SK-N-SH (cell line): ENCODE measurements around the gene CREG1. TPM values are rescaled to one million over a fixed set of nuclear protein-coding genes. Genes with fewer than 3 reads are reported as not detected.

Experiments
- CTCF ChIA-PET: fragments of 300-600, 350-600 bp; formaldehyde crosslinking; extraction: SDS; loops from one replicate; lab custom pipeline; 2021; lab: Yijun Ruan, JAX
- POLR2A ChIA-PET: fragments of 350-600 bp; sonication (Branson Sonifier 250); formaldehyde crosslinking; extraction: SDS; loops from one replicate; lab custom pipeline; 2020; ENCODE audit warnings: antibody characterized with exemption, inconsistent platforms; lab: Yijun Ruan, JAX
- DNase-seq: peaks from one replicate; pipeline ENCODE4 v3.0.0; 2012
- H2AFZ ChIP-seq: fragments of 200-600 bp; sonication (generic); 2 replicates; pipeline ENCODE4 v1.8.1; 2016; ENCODE audit warnings: antibody characterized with exemption, mild to moderate bottlenecking, low read depth
- H3F3A ChIP-seq: fragments of 200-600 bp; sonication (generic); replicated peaks from 2 replicates; pipeline ENCODE3; 2016; ENCODE audit warnings: antibody characterized with exemption, mild to moderate bottlenecking; ENCODE audit not compliant: insufficient read depth
- H3K27ac ChIP-seq, 2 experiments: fragments of 200-500 bp in 1 of 2; fragments of 200-600 bp in 1 of 2; sonication (Bioruptor generic) in 1 of 2; sonication (generic), shearing (Covaris generic) in 1 of 2; 2 replicates each; pipeline versions ENCODE4 v1.5.1 to v1.6.1; 2014 to 2016; ENCODE audit warnings: low read depth in 2 of 2, inconsistent platforms in 1 of 2, low read length in 1 of 2, mild to moderate bottlenecking in 1 of 2, mixed read lengths in 1 of 2
- H3K27me3 ChIP-seq: fragments of 200-600 bp; sonication (generic), shearing (Covaris generic); 2 replicates; pipeline ENCODE4 v1.6.1; 2016; ENCODE audit warnings: mixed run types; ENCODE audit not compliant: insufficient read depth
- H3K36me3 ChIP-seq, 2 experiments: fragments of 200-500 bp in 1 of 2; fragments of 200-600 bp in 1 of 2; sonication (Bioruptor generic) in 1 of 2; sonication (generic) in 1 of 2; replicated peaks in 1 of 2; 2 replicates each; pipeline versions ENCODE3 to v1.5.1; 2014 to 2016; ENCODE audit warnings: low read length in 1 of 2, mild to moderate bottlenecking in 1 of 2; ENCODE audit not compliant: insufficient read depth in 2 of 2, control insufficient read depth in 1 of 2
- H3K4me1 ChIP-seq, 2 experiments: fragments of 200-500 bp in 1 of 2; fragments of 200-600 bp in 1 of 2; sonication (Bioruptor generic) in 1 of 2; sonication (generic), shearing (Covaris generic) in 1 of 2; 2 replicates each; pipeline versions ENCODE4 v1.5.1 to v1.6.1; 2014 to 2016; ENCODE audit warnings: low read depth in 1 of 2, low read length in 1 of 2, mixed run types in 1 of 2; ENCODE audit not compliant: insufficient read depth in 2 of 2, control insufficient read depth in 1 of 2
- H3K4me2 ChIP-seq: fragments of 200-600 bp; sonication (generic), shearing (Covaris generic); 2 replicates; pipeline ENCODE4 v1.6.1; 2017; ENCODE audit warnings: mixed run types
- H3K4me3 ChIP-seq, 2 experiments: fragments of 200-500 bp in 1 of 2; fragments of 200-600 bp in 1 of 2; sonication (Bioruptor generic) in 1 of 2; sonication (generic), shearing (Covaris generic) in 1 of 2; 2 replicates each; pipeline versions ENCODE4 v1.5.1 to v1.8.1; 2014 to 2016; ENCODE audit warnings: low read depth in 2 of 2, inconsistent platforms in 1 of 2, low read length in 1 of 2, mild to moderate bottlenecking in 1 of 2, mixed read lengths in 1 of 2, moderate library complexity in 1 of 2
- H3K79me2 ChIP-seq: fragments of 200-600 bp; sonication (generic); 2 replicates; pipeline ENCODE4 v1.8.1; 2017; ENCODE audit warnings: mild to moderate bottlenecking; ENCODE audit not compliant: insufficient read depth
- H3K9ac ChIP-seq: fragments of 200-600 bp; sonication (generic); 2 replicates; pipeline ENCODE4 v1.6.1; 2017; ENCODE audit warnings: mixed run types
- H3K9me2 ChIP-seq: fragments of 200-600 bp; sonication (generic); 2 replicates; pipeline ENCODE4 v1.6.1; 2017; ENCODE audit warnings: mixed run types
- H3K9me3 ChIP-seq: fragments of 200-600 bp; sonication (generic); 2 replicates; pipeline ENCODE4 v1.6.1; 2017; ENCODE audit warnings: mixed run types, mild to moderate bottlenecking, moderate library complexity
- H4K20me1 ChIP-seq: fragments of 200-600 bp; sonication (generic); 2 replicates; pipeline ENCODE4 v1.6.1; 2017; ENCODE audit warnings: mild to moderate bottlenecking, mixed run types; ENCODE audit not compliant: insufficient read depth
- EZH2phosphoT487 ChIP-seq: fragments of 200-600 bp; sonication (generic); IDR thresholded peaks from 2 replicates; pipeline ENCODE4 v1.6.1; 2017; ENCODE audit warnings: low read depth, mixed run types, mild to moderate bottlenecking, antibody characterized with exemption, moderate library complexity, borderline replicate concordance
- GABPA ChIP-seq: IDR thresholded peaks from 2 replicates; pipeline ENCODE4 v1.4.0; 2012; ENCODE audit warnings: low read depth, mild to moderate bottlenecking
- MXI1 ChIP-seq: IDR thresholded peaks from 2 replicates; pipeline ENCODE4 v1.6.1; 2012; ENCODE audit warnings: mild to moderate bottlenecking, low read depth, low read length, improper control_type of control experiment
- NFIC ChIP-seq: IDR thresholded peaks from 2 replicates; pipeline ENCODE4 v1.4.0; 2012; ENCODE audit warnings: borderline replicate concordance
- NRF1 ChIP-seq: IDR thresholded peaks from 2 replicates; pipeline ENCODE4 v1.6.1; 2012; ENCODE audit warnings: low read depth, mild to moderate bottlenecking, low read length
- PBX3 ChIP-seq: IDR thresholded peaks from 2 replicates; pipeline ENCODE4; 2012
- POLR2AphosphoS5 ChIP-seq: IDR thresholded peaks from 2 replicates; pipeline ENCODE4 v1.6.1; 2012; ENCODE audit warnings: low read depth, low read length
- RAD21 ChIP-seq: IDR thresholded peaks from 2 replicates; pipeline ENCODE4 v1.6.1; 2012; ENCODE audit warnings: mild to moderate bottlenecking, low read length
- REST ChIP-seq: IDR thresholded peaks from 2 replicates; pipeline ENCODE4 v1.6.1; 2012; ENCODE audit warnings: mild to moderate bottlenecking, low read depth, low read length, moderate library complexity
- TCF12 ChIP-seq: IDR thresholded peaks from 2 replicates; pipeline ENCODE4 v1.4.0; 2012
- ZBTB33 ChIP-seq: IDR thresholded peaks from 2 replicates; pipeline ENCODE4 v1.4.0; 2012; ENCODE audit warnings: low read depth, borderline replicate concordance
- WGBS: methylation state at CpG from one replicate; pipeline ENCODE4 v1.1.6; 2017; ENCODE audit warnings: low lambda C conversion rate; 5-methylcytosine and 5-hydroxymethylcytosine counted together
- polyA plus RNA-seq, 3 experiments: library from polyadenylated mRNA; depleted of rRNA; stranded (reverse); fragments of >200 nt; gene quantifications; 2 replicates each; pipeline ENCODE4 v1.2.3, GENCODE V29; 2012
- TF ChIP-seq, protein P1 (sequence below): fragments of 200-600 bp; sonication (generic); IDR thresholded peaks from 2 replicates; pipeline ENCODE4 v1.6.1; 2017; ENCODE audit warnings: antibody characterized with exemption, mild to moderate bottlenecking, moderate library complexity

CREG1 gene
- polyA plus RNA-seq, 1 of the 3 experiments (the other 2 are of a cell fraction): 26.1 TPM

DNA sequence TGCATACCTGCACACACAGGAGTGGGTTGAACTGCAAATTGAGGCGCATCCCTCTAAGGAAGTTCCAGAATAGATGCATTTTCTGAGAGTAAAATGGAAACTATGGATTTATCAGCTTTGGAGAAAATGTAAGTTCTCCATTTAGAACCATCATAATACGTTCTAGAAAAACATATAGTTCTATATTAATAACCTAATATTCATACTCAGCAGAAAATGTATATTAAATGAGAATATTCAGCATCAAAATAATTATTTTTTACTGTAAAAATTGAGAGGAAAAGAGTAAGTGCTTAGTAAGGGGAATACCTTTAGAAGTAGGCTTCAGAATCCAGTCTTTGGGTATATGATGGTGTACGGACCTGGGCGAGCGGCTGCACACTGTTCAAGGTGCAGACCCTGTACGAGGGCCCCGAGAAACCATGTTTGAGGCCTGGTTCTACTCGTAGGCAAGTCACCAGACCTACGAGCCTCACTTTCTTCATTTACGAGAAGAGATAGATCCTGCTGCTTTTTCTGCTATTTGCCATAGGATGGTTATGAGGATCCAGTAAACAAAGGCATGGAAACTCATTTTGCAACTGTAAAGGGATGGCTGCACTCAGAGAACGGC lies 42.1 kb downstream of the CREG1 start (continued):
- TF ChIP-seq ZBTB33: no peak

- DNase-seq: no peak
- H3K36me3 ChIP-seq: no peaks in the 10 kb centered on the region
- 64% methylated on average over 4 of the region's 4 CpGs for WGBS
- no peak overlapping the region for H3K4me2 ChIP-seq
- H3K9me2 ChIP-seq: no peaks in the 10 kb centered on the region
- no peaks in the 10 kb centered on the region for H3K4me1 ChIP-seq
- H4K20me1 ChIP-seq: no peaks in the 10 kb centered on the region
- H3K27ac ChIP-seq: no peak overlapping the region
- H3K9me3 ChIP-seq: no peaks in the 10 kb centered on the region
- ChIA-PET CTCF (no interaction called here), POLR2A (no interaction called here)
- no peaks in the 10 kb centered on the region for H3F3A ChIP-seq
- no peak overlapping the region for H2AFZ ChIP-seq
- TF ChIP-seq REST (no peak), TCF12 (no peak), RAD21 (no peak), MXI1 (no peak), NFIC (no peak), GABPA (no peak), PBX3 (no peak), NRF1 (no peak), POLR2AphosphoS5 (no peak), ZBTB33 (no peak), EZH2phosphoT487 (no peak)
- TF ChIP-seq, protein P1, sequence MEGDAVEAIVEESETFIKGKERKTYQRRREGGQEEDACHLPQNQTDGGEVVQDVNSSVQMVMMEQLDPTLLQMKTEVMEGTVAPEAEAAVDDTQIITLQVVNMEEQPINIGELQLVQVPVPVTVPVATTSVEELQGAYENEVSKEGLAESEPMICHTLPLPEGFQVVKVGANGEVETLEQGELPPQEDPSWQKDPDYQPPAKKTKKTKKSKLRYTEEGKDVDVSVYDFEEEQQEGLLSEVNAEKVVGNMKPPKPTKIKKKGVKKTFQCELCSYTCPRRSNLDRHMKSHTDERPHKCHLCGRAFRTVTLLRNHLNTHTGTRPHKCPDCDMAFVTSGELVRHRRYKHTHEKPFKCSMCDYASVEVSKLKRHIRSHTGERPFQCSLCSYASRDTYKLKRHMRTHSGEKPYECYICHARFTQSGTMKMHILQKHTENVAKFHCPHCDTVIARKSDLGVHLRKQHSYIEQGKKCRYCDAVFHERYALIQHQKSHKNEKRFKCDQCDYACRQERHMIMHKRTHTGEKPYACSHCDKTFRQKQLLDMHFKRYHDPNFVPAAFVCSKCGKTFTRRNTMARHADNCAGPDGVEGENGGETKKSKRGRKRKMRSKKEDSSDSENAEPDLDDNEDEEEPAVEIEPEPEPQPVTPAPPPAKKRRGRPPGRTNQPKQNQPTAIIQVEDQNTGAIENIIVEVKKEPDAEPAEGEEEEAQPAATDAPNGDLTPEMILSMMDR: no peak
- no peak overlapping the region for H3K9ac ChIP-seq
- H3K79me2 ChIP-seq: no peaks in the 10 kb centered on the region
- no peaks in the 10 kb centered on the region; the same call in 1 of the 2 replicates for H3K27me3 ChIP-seq
- H3K4me3 ChIP-seq: no peak overlapping the region
Measured at GRCh38 chr1:167510881-167511280, 42.7 kb downstream of the CREG1 start.
